KBM-7 (cell line): ENCODE results near the gene NSG2.
A peak's percentile ranks its signal among the peaks of the same experiment; 100 is the strongest.
"Not testable (repeated sequence)": the region's sequence is repeated elsewhere in the genome, so short reads cannot be mapped to it uniquely, and the experiment has no call there.

Experiments used
- DNase-seq: peaks from one replicate; pipeline ENCODE4 v3.0.0-alpha.2; 2015
- in situ Hi-C: fragments of 300-500 bp; cut with MboI; formaldehyde crosslinking; loops from 2 replicates; pipeline ENCODE4 v1.14.3; 2020; ENCODE audit warnings: low sequenced_read_pairs, low pct_unique_long_range_greater_than_20kb, mixed read lengths

Gene NSG2

DNA sequence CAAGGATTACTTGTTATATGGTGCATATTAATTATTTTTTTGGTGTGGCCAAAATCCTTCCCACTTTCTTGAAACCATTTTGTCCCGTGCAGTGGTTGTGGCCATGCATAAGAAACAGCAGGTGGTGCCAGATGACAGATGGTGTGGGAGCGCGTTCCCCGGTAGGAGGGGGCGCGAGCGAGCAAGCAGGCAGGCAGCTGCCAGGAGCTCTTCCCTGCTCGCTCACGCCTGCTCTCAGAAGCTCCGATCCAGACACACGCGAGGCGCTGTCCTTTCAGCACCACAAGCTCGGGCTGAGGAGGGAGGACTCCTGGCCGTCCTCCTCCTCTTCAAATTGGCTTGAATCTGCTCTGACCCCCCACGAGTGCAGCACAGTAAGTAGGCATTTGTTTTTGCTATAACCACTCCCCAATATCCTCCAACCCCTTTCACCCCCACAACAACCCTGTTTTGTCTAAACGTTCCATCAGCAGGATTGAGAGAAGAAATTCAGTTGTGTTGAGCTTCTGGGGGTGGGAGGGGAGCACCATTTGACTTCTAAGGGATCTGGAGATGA is at the start of gene NSG2:
Gene NSG2 (plus strand): TSS at position 237 of the 556 bp plus-strand sequence. CDS start 1,050 bp downstream, outside the sequence.
- in situ Hi-C loops, result no loop called here
- peak; percentile 87 for DNase-seq

- in situ Hi-C loops, result no loop called here
- DNase-seq, result no peak
Observed at GRCh38 chr5:173997331-173997730, 48.2 kb upstream of the NSG2 start.

DNA sequence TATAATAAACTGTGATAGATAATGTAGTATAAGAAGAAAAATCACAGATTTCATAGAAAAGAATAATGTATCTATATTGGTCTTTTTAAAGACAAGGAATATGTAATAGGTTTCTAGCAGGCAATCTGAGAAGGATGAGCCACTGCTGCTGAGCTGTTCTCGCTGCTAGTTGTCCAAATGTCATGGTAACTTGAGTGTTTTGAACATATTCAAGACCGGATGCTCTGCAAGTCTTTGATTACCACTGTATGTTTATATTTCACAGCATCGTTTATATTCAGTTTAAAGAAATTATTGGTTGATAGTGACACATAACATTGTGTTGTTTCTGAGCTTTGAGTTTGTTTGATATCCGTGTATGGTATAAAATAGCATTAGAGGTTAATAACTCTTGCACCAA is 47.0 kb upstream of the NSG2 start:
- in situ Hi-C loops, result no loop called here
- no peak for DNase-seq

DNA sequence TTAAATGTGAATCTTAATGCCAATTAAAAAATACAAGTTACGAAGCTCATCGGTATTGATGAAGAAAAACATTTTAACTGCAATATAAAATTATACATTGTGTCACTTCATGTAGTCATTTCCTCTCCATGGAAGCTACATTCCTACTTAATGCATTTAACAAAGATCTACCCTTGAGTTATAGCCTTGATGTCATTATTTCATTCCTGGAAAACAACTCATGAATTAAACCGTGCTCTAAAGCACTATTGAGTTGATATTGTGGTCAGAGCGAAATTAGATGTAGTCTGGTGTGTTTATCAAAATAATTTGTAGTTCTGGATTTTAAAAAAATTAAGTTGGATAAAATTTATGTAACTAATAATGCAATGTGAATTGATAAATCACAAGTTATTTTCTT is 45.4 kb upstream of the NSG2 start:
- in situ Hi-C loops, result no loop called here
- DNase-seq, result no peak

- no peak for DNase-seq
- in situ Hi-C loops, result no loop called here
Observed at GRCh38 chr5:174003795-174004194, 41.7 kb upstream of the NSG2 start.

GRCh38 chr5:174008922-174009321 is 36.6 kb upstream of the NSG2 start:
- in situ Hi-C loops, result no loop called here
- no peak for DNase-seq

- in situ Hi-C loops, result no loop called here
Observed at GRCh38 chr5:174010365-174010764, 35.1 kb upstream of the NSG2 start.

DNA sequence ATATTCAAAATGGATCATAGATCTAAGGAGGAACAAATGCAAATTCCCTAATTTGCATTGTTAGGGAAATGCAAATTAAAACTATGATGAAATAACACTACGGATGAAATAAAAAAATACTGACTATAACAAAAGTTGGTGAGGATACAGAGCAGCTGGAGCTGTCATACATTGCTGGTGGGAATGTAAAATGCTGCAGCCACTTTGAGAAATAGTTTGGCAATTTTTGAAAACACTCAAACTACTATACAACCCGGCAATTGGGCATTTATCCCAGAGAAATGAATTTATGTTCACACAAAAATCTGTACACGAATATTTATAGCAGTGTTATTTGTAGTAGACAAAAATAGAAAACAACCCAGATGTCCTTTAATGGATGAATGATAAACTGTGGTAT is 34.1 kb upstream of the NSG2 start:
- in situ Hi-C loops, result no loop called here
- no peak for DNase-seq

More at GRCh38 chr5:174010365-174010764, 35.1 kb upstream of the NSG2 start:
- no peak for DNase-seq

GRCh38 chr5:174020069-174020927 is 25.2 kb upstream of the NSG2 start:
- in situ Hi-C loops, result not testable (repeated sequence)

DNA sequence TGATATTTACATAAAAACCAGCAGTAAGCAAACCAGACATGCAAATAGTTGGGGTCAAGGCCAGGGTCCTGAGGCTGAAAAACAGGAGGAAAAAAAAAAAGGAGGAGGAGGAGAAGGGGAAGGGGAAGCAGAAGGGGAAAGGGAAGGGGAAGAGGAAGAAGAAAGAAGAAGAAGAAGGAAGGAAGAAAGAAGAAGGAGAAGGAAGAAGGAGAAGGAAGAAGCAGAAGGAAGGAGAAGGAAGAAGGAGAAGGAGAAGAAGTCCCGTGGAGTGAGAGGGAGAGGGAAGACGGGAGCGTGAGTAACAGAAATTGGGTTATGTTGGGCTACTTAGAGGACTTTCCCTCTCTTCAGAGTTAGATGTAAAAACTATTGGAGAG is 24.6 kb upstream of the NSG2 start:
- DNase-seq, result no peak
- in situ Hi-C loops, result no loop called here

More at GRCh38 chr5:174020069-174020927, 25.2 kb upstream of the NSG2 start:
- DNase-seq, result peak; percentile 51

- no peak for DNase-seq
- in situ Hi-C loops, result no loop called here
Observed at GRCh38 chr5:174022384-174023095, 23.0 kb upstream of the NSG2 start.

DNA sequence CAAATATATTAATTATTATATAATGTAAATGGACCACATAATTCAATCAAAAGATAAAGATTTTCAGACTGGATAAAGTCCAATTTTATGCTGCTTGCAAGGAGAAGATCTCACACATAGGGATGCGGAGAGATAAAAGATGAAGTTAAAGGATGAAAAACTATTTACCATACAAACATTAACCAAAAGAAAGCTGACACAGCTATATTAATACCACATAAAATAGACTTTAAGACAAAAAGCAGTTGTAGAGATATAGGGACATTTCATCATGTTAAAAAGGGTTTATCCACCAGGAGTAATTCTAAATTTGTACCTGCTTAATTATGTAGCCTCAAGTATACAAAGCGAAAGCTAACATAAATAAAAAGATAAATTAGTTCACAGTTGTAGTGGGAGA is 15.2 kb upstream of the NSG2 start:
- in situ Hi-C loops, result no loop called here
- no peak for DNase-seq

- DNase-seq, result no peak
- in situ Hi-C loops, result no loop called here
Observed at GRCh38 chr5:174044466-174045254, 846 bp upstream of the NSG2 start.

DNA sequence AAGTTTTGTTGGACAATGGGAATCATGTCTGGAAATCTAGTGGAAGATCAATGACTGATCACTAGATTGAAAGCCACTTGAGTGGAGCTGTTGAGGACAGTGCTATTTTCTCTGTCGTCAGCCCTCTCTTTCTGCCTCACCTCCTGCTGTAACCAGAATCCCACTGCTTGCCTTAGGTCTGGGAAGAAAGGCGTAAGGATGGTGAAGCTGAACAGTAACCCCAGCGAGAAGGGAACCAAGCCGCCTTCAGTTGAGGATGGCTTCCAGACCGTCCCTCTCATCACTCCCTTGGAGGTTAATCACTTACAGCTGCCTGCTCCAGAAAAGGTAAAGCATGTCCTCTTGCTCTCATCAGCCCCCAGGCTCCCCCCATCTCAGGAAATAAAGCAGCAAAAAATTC is 1.1 kb downstream of the NSG2 start:
- in situ Hi-C loops, result no loop called here
- DNase-seq, result no peak

DNA sequence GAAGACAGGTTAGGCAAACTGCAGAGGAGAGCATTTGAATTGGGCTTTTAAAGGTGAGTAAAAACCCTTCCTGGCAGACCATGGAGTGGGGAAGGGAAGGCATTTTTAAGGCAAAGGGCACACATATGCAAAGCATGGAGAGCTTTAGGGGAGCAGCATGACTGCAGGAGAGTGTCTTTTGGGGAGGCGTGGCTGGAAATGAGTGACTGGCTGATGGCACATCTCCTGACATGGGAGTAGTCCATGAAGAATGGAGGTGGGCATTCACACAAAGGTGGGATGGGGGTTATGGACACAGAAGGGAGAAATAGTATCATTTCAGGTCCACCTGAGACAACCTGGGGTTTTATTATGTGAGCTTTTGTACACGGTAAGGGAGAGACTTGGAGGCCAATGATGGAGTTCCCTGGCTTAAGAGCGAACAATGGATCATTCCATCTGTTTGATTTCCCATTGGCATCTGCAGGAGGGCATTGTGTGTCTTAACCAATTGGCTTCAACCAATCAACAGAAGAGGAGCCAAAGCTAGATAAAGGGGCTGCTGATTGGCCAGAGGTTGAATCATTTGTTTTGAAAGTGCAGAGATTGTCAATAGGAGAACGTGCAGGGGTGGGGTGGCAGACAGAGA is 2.1 kb downstream of the NSG2 start:
- no peak for DNase-seq
- in situ Hi-C loops, result no loop called here

GRCh38 chr5:174052636-174053035 is 7.1 kb downstream of the NSG2 start:
- in situ Hi-C loops, result no loop called here
- DNase-seq, result no peak

DNA sequence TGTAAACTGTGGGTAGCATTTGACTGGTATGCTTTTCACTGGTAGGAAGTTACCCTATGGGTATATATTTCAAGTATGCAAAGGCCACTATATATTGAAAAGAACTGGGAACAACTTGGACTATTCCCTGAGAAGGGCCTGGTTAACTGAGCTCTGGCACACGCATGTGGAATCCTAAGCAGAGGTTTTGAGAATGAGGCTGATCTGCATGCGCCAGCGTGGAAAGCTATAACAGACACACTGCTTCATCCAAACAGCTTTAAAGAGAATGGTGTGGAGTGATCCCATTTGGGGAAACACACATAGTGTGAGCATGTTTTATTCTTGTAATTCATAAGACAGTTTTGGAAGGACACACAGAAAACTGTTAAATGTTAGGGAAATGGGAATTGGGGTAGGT is 8.4 kb downstream of the NSG2 start:
- DNase-seq, result no peak
- in situ Hi-C loops, result no loop called here

DNA sequence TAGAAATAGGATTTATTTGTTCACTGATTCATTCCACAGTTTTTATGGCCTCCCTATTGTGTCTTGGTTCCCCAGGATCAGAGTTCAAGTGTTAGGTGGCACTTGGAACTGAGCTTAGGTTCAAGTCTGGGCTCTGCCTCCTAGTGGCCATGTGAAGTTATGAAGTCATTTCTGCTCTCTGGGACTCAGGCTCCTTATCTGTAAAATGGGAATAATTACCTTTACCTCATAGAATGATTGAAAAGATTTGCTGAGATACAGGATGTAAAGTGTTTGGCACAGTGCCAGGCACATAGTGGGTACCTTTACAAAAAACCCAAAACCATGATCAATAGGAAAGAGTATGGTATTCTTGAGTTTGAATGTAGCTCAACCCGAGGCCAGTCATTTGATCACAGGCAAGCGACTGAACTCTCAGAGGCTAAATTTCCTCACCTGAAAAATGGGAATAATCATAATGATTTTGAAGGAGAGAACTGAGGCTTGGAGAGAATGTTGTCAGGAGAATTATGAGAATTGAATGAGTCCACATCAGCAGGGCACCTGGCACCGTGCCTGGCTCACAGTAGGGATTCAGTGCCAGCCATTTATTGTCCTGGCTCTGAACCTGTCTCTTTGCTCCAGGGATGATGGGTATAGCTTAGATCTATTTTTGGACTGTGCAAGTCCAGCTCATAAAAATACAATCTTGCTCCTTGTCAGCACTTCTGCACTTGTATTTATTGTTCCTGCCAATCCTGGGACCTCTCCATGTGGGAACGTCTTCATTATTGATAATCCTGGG is 10.8 kb downstream of the NSG2 start:
- no peak for DNase-seq
- in situ Hi-C loops, result no loop called here
